Measurements from ENCODE around the gene NCCRP1.

GRCh38 chr19:39190768-39191167 is 6.0 kb upstream of the NCCRP1 start:
- no peak for TF ChIP-seq POLR2A (IDR thresholded peaks at IDR 0.05)
- TF ChIP-seq CTCF (IDR thresholded peaks at IDR 0.05) = no peak
